ENCODE measurements around the gene TCERG1L.

The TCERG1L gene

DNA sequence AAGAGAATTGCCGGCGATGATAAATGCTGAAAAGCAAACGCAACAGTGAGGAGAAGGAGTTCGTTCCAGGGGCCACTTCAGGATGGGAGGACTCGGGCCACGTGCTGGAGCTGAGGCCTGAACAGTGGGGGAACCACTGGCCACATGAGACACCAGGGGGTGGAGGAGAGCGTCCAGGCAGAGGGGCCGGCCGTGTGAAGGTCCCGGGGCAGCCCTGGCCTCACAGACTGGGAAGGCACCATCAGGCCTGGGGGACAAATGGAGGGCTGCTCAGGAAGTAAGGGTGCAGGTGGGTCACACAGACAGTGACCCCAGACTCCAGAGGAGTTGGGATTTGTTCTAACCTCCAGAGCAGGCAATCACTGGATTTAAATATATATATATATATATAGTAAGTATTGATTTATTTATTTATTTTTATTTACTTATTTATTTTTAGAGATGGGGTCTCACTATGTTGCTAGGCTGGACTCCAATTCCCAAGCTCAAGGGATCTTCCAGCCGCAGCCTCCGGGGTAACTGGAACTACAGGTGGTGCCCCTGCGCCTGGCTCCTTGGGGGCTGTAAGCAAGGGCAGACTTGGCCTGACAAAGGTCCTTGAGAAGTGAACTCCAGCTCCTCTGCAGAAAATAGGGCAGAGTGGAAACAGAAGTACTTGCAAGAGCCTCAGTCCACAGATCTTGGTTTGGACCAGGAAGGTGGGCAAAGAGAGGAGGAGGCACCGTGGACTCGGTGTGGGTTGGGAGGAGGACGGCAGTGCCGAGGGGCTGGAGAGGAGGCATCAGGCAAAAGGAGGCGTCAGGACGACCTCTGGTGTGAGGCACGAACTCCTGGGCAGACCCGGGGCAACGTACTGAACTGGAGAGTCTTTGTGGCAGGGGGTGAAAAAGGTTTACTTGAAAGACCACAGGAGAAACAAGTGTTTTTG lies 57.3 kb downstream of the TCERG1L start:
- H3K36me3 ChIP-seq, result no peaks in the 10 kb centered on the region
- TF ChIP-seq, protein P1, sequence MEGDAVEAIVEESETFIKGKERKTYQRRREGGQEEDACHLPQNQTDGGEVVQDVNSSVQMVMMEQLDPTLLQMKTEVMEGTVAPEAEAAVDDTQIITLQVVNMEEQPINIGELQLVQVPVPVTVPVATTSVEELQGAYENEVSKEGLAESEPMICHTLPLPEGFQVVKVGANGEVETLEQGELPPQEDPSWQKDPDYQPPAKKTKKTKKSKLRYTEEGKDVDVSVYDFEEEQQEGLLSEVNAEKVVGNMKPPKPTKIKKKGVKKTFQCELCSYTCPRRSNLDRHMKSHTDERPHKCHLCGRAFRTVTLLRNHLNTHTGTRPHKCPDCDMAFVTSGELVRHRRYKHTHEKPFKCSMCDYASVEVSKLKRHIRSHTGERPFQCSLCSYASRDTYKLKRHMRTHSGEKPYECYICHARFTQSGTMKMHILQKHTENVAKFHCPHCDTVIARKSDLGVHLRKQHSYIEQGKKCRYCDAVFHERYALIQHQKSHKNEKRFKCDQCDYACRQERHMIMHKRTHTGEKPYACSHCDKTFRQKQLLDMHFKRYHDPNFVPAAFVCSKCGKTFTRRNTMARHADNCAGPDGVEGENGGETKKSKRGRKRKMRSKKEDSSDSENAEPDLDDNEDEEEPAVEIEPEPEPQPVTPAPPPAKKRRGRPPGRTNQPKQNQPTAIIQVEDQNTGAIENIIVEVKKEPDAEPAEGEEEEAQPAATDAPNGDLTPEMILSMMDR (IDR thresholded peaks at IDR 0.05; ENCODE audit: low read depth, low read length), result no peak
- H3K27me3 ChIP-seq (ENCODE audit: insufficient read depth, low read depth, severe bottlenecking), result no peaks in the 10 kb centered on the region
- no peak overlapping the region for H3K27ac ChIP-seq
- DNase-seq, result no peak
- H3K9me3 ChIP-seq (ENCODE audit: severe bottlenecking), result no peaks in the 10 kb centered on the region
- no peak overlapping the region for H3K4me3 ChIP-seq (ENCODE audit: low read depth, low read length)

DNA sequence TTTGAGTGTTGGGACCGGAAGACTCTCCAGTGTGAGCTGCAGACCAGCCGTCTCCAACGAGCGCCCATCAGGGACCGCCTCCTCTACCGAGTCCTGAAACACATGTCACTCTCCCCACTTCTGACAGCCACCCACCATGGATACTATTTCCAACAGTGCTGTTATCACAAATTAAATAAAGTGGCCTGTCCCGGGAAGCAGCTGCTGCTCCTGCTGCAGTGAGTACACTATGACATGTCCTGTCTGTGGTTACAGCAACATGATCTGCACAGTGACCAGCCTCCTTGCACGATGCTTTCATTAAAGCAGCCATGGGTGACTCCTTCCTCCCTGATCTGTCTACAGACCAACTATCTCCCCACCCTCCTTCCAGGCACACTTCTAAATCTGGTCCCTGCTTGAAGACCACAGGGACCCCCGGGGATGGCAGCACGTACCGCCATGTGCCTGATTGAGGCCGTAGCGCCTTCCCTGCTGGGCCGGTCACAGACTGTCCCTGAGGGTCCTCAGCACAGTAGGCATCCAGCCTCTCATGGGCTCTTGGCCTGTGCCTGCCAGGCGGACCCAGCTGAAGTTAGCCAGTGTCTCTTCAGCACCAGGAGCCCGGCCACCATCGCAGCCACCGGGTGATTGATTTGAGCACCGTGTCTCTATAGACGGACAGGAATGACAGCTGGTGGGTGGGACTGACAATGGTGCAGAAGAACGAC lies 58.8 kb downstream of the TCERG1L start:
- Histone ChIP-seq H3K27me3 (ENCODE audit: insufficient read depth, low read depth, severe bottlenecking) (no peaks in the 10 kb centered on the region), H3K36me3 (no peaks in the 10 kb centered on the region), H3K4me3 (ENCODE audit: low read depth, low read length) (no peak overlapping the region), H3K9me3 (ENCODE audit: severe bottlenecking) (no peaks in the 10 kb centered on the region), H3K27ac (no peak overlapping the region)
- TF ChIP-seq, protein P1 (IDR thresholded peaks at IDR 0.05; ENCODE audit: low read depth, low read length), result no peak
- no peak for DNase-seq

DNA sequence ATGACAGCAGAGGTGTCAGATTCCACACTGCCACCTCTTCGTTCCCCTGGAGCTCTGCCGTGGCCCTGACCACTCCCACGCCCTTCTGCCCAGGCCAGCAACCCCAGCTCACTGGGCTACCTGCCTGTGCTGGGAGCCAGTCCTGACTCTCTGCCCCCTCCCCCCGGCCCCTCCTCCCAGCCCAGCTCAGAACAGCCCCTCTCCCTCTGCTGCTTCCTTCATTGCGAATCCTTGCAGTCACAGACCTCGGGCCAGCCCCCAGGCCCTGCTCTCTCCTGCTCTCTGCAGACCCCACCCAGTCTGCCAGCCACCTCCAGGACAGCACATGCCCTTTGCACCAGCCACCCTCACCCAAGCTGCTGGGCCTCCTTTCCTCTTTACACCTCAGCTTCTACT lies 60.4 kb downstream of the TCERG1L start:
- Histone ChIP-seq H3K36me3 (no peaks in the 10 kb centered on the region), H3K27ac (no peak overlapping the region), H3K4me3 (ENCODE audit: low read depth, low read length) (no peak overlapping the region), H3K9me3 (ENCODE audit: severe bottlenecking) (no peaks in the 10 kb centered on the region), H3K27me3 (ENCODE audit: insufficient read depth, low read depth, severe bottlenecking) (no peaks in the 10 kb centered on the region)
- DNase-seq, result no peak
- TF ChIP-seq, protein P1 (IDR thresholded peaks at IDR 0.05; ENCODE audit: low read depth, low read length), result no peak

DNA sequence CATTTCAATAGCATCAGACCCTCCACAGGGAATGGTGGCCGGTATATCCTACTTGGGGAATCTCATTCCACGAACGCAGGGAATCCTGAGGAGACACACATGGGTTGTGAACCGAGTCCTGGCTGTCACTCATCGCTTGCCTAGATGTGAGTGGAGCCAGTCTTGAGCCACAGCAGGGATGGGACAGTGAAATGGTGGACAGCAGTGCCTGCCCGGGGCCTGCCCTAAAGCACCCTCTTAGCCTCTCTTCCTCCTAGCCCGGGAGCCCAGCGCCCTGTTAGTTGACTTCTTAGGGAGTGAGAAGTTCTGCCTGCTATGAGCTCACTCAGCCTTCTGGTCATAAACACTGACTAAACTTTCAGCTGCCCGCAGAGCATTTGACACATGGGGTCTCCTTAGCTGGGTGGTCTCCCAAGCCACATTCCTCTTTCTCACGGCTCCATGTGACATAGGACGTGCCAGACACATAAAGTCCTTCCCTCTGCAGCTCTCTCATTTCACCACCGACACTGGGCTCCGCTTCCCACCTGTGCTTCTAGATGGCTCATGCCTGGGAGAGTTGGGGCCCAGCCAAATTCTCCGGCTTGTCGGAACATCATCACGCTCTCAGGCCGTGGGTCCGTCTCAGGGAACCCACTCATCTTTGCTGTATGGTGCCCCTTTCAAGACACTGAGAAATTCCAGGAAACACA lies 60.9 kb downstream of the TCERG1L start:
- DNase-seq, result no peak
- Histone ChIP-seq H3K27me3 (ENCODE audit: insufficient read depth, low read depth, severe bottlenecking) (no peaks in the 10 kb centered on the region), H3K36me3 (no peaks in the 10 kb centered on the region), H3K9me3 (ENCODE audit: severe bottlenecking) (no peaks in the 10 kb centered on the region), H3K27ac (no peak overlapping the region), H3K4me3 (ENCODE audit: low read depth, low read length) (no peak overlapping the region)
- TF ChIP-seq, protein P1 (IDR thresholded peaks at IDR 0.05; ENCODE audit: low read depth, low read length), result no peak

GRCh38 chr10:131249955-131250344 lies 61.6 kb downstream of the TCERG1L start:
- TF ChIP-seq, protein P1 (IDR thresholded peaks at IDR 0.05; ENCODE audit: low read depth, low read length), result no peak
- Histone ChIP-seq H3K27me3 (ENCODE audit: insufficient read depth, low read depth, severe bottlenecking) (no peaks in the 10 kb centered on the region), H3K4me3 (ENCODE audit: low read depth, low read length) (no peak overlapping the region), H3K27ac (no peak overlapping the region), H3K36me3 (no peaks in the 10 kb centered on the region), H3K9me3 (ENCODE audit: severe bottlenecking) (no peaks in the 10 kb centered on the region)
- no peak for DNase-seq

Measured in WERI-Rb-1 (cell line).